HG02623 (cell line): ENCODE measurements around the gene CTBP2.

Experiments
- ATAC-seq: cut with Tn5 transposase; IDR thresholded peaks from one replicate; pipeline ENCODE4 v1.9.1; 2021; ENCODE audit warnings: moderate library complexity; ENCODE audit not compliant: unreplicated experiment

The CTBP2 gene

DNA sequence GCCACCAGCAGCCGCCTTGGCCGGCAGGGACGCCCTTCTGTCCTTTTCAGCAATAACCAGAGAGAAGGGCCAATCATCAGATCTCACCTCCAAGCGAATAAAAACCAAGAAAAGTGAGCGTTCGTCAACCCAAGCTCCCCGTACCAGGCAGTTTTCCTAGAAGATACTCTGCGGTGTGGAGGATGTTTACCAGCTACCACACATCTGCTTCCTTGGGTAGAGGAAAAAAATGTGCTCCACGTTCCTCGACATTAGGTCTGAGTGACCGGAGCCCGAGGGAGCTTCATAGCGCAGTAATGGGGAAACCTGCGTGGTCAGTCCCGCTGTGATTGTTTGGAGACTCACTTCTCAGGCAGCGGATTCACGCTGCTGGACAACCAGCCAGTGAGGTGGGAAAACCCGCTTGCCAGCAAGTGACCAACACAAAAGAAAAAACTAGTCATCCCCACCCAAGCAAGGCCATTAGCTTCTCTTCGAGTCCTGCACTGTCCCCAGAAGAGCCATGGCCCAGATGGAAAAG lies 145.5 kb downstream of the CTBP2 start:
- ATAC-seq: no peak

DNA sequence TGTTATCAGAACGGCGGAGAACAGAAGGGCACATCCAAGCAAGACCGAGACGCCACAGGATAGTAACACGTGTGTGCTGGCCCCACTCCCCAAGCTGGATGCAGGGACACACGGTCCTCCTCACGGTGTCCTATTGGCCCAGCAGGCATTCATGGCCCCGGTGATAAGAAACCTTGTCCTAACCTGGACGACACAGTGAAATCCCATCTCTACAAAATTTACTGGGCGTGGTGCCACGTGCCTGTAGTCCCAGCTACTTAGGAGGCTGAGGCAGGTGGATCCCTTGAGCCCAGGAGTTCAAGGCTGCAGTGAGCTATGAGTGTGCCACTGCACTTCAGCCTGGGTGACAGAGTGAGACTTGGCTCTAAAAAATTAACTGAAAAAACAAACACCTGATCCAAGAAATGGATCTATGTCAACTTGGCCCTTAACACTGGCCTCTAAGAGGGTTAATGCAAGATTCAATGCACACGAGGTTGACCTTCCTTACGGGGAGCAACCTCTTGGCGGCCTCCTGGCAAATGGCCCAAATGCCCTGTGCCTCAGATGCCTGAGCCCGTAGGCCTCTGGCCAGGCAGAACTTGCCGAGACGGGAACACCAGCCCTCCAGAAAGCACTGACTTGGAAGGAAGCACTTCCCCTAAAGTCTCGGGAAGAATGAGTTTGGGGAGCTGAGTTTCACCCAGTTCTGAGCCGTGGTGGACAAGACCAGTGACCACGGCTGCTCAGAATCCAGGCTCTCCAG lies 146.1 kb downstream of the CTBP2 start:
- ATAC-seq: no peak

DNA sequence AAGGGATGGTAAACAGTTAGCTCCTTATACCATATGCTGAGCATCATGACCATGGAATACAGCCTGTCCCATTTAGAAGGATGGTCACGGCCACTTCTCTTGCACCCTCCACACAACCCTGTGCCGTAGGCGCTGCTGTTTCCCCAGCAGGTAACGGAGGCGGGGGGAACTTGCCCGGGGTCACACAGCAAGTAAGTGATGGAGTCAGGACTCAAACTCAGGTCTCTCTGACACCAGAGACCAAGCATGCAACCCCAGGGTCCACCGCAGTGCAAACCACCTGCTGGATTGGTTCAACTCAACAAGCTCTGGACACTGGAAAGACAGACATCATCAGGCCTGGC lies 146.9 kb downstream of the CTBP2 start:
- ATAC-seq: no peak

DNA sequence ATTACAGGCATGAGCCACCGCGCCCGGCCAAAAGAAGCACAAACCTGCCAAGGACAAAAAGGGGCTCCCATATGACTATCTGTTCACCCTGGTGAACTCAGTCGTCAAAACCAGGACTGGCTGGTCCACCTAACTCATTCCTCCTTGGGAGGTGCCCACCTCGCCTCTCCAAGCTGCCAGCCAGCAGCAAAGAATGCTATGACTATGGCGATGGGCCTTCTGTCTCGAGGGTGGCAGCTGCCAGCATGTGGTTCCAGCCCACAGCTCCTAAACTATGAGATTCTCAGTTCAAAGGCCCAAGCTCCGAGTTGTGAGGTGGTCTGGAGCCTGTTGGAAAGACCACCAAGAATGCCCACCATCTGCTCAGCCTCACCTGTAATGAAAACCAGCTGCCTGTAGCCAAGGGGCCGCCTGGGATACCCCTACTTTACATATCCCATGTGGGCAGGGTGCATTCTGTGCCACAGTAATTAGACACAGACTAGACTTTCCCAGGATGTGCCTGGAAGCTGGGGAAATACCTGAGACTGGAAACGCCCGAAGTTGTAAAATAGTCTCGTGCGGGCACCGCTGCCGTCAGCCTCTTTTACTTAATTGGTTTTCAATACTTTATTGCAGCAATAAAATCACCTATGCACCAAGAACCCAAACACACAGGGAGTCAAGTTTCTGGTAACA lies 147.4 kb downstream of the CTBP2 start:
- ATAC-seq: no peak

DNA sequence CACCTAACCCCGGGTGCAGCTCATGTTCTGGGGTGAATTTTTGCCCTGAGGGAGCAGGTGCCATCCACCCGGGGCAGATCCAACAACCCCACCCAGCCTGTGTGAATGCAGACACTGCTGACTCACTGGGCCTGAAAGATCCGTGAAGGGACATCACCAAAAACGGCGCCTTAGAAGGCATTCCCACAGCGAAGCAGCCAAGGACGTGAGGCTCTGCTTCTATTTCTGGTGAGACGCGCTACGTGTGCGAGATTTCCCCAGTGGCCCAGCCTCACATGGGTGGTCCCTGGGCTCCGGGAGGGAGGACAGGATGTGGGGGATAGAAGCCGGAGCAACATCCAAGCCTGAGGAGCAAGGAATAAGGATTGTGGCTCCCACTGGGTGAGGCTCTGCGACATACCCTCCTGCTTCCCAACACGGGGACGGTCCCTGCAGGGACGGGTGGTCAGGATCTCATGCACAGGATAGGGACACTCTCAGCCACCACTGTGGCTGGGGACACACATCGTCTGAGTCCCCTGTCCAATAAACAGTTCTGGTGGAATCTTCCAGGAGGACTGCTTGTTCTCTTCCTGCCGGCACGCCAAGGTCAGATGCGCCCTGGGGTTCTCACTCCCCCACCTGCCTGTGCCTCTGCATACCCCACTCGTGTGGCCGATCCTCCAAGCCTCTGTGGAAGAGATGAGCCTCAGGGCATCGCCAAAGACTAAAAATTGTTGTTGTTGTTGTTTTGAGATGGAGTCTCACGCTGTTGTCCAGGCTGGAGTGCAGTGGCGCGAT lies 148.2 kb downstream of the CTBP2 start:
- ATAC-seq: no peak

DNA sequence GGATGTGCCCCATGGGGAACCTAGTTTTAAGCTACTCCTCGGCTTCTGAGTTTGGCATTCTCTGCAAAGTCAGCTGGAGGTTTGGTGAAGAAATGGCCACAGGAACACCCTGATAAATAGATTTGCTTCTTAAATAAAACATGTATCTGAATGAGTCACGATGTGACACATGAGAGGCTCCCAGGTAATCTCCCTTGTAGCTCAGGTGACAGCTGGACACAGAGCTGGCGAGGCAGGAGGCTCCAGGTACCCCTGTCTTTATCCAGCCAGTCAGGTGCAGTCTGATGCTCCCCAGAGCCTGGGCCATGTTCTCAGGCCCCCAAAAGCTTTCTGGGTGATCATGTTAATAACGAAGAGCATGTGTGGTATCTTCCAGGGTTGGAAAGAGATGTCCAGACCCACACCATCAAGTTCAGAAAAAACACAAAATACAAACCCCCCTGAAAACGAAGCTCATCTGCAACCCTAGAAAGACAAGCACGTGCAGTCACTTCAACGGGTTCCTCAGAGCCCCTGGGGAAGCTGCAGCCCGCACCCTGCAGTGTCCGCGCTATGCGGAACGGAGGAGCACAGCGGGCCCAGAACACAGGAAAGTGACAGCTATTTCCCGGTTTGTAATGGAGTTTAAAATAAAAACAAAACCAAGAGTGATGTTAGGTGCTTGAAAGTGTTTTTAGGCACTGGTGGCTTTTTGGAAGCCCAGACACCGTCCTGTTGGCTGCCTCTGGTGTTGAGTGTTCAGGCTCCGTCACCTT lies 149.0 kb downstream of the CTBP2 start:
- no peak for ATAC-seq

DNA sequence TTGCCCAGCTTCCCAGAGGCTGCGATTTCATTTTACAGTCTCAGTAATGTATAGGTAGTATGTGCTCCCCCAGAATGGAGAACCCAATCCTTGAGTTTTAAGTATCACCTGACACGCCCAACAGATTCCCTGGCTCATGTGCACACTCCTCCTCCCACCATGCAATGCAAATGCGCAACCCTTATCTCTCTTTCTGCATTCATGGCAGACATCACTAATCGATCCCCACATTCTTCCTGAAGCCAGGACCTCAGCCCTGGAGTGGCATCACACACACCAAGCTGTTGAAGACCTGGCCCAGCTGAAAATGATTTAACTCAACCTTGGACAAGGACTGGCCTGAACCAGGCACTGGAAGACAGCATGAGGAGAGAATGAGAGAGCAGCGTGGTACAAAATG lies 150.0 kb downstream of the CTBP2 start:
- no peak for ATAC-seq

DNA sequence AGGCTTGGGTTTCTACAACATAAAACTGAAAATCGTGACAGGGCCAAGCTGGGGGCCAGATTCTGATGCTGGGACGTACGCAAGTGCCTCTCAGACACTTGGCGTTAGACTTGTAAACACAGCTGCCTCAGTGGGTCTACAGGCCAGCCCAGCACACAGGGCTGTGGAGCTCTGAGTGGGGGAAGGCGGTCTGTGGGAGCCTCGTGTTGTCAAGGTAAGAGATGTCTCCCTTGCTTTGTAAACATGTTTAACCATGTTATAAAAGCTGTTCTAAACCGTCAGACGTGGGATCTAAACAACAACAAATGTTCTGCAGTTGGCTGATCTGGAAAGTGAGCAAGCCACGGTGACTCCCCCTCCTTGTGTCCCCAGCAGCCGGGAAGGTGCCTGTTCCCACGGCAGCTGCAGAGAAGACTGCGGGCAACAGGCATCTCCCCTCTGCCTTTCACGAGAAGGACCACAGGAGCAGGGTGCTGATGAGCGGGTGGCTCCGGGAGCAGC lies 150.7 kb downstream of the CTBP2 start:
- ATAC-seq: no peak

DNA sequence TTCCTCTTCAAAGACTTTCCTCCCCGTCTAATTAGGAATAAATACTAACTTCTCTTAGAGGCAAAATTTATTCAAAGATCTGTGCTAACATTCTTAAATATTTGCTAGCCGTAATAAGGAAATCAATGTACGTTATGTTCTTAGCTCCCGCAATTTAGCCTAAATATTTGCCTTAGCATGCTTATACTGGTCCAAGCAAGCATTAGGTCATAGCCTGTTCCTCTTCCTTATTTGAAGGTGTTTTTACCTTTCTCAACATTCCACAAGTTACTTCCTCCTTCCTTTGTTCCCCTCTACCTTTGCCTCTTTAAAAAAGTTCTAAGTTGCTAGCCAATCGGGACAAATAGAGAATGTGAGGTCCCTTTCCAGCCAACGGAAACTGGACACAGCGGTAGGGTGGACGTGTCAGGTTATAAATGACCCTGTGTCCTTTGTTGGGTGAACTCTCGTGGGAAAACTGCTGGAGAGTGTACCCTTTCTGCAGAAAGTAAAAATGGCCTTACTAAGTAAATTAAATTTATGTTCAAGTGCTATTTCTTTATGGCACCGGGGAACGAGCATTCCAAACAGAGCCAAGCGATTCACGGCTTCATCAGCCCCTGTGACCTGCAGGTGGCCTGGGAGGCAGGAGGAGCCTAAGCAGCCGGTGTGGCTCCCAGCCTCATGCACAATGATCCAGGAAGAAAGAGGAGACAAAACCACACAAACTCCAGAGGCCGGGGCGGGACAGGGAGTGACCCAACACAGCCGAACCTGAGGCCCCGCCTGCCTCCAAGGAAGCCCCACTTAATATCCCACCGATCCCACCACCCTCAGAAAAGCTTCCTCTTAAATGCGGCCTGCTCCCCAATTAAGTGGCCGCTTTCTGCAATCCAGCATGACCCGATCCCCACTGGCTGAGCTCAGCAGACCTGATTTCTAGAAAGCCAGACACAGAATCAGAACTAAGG lies 151.4 kb downstream of the CTBP2 start:
- no peak for ATAC-seq

DNA sequence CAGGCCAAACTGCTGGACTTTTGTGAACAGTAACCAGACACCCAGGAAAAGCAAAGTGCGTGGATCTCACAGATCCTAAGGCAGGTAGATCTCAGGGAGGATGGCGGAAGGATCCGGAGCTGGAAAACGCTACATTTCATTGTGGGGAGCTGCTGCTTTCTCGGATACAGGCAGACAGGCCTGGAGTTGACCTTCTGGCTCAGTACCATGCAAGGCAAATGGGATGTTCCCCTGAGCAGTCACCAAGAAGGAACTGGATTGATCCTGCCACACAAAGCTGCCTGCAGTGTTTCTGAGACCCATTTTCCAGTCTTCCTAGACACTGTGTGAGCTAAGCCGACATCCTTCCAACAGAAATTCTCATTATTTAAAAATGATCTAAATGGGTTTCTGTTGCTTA lies 152.9 kb downstream of the CTBP2 start:
- ATAC-seq: no peak

DNA sequence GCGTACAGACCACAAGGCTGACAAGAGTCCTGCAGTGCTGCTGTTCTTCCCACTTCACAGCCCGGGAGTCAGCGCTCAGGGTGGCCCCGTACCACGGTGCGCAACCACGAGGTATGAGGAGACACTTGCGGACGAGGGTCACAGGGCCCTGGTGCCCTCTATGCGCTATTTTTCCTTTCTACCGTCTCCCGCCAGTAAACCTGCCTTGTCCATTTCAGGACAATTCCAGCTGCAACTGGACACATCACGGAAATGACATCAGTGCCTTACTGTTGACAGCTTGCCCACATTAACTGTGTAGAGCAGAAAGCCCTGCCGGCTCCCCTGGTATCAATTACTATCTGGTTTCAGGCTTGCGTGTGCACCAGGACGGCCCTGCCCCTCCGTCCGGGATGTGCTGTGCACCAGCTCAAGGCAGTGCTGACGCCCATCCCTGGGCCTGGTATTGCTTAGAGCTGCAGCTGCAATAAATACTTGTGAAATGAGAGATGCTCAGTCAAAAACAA lies 153.4 kb downstream of the CTBP2 start:
- no peak for ATAC-seq

DNA sequence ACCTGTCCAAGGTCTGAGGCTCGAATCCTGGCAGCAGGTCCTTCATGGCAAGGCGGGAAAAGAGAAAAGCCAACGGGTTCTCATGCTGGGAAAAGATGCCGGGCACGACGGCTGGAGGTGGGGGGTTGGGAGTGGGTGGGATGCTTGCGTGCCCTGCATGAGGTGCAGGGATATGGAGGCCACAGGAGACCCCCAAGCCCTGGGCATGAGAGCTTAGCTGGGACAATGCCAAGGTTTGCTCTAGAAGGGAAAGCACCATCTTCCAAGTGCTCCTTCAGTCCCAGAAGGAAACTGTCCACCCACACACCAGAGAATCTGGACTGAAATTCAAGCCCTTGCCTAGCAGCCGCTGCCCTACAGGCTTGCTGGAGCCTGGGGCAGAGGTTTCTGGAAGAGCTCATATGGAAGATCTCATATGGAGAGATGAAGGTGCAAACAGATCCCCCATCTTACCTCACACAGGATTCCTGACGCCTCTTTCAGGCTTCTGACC lies 154.1 kb downstream of the CTBP2 start:
- ATAC-seq: no peak

DNA sequence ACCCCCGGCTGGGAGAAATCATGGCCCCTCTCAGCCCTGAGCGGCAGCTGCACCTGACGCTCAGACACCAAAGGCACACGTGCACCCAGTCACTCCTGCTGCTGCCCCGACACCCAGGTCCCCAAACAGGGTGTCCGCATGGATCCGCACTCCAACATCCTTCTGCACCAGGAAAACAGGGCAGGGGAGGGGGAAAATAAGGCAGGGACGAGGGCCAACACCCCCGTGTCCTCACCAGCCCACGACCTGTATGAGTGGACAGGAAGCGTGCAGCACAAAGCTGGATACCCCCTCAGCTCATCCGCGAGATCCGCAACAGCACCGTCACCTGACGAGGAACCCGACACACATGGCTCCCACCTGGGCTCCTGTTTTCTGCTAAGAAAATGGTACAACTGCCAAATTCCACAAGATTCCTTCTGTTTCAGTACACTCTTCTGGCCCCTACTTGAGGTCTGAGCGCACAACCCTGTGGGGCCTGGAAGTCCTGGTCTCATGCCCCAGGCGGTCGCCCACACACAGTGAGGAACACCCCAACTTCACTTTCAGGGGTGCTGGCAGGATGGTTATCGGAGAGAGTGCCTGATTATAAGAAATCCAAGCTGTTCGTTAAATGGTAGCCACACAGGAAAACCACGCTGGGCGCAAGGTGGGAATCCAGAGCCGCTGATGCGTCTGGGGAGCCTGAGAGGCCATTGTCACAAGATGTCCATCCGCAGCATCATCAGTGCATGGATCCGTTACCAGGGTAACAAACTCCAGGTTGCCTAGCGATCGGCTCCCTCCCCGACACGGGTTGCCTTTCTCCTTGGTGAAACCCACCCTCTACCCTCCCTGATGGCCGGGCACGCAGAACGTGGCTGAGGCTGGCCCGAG lies 154.8 kb downstream of the CTBP2 start:
- no peak for ATAC-seq

DNA sequence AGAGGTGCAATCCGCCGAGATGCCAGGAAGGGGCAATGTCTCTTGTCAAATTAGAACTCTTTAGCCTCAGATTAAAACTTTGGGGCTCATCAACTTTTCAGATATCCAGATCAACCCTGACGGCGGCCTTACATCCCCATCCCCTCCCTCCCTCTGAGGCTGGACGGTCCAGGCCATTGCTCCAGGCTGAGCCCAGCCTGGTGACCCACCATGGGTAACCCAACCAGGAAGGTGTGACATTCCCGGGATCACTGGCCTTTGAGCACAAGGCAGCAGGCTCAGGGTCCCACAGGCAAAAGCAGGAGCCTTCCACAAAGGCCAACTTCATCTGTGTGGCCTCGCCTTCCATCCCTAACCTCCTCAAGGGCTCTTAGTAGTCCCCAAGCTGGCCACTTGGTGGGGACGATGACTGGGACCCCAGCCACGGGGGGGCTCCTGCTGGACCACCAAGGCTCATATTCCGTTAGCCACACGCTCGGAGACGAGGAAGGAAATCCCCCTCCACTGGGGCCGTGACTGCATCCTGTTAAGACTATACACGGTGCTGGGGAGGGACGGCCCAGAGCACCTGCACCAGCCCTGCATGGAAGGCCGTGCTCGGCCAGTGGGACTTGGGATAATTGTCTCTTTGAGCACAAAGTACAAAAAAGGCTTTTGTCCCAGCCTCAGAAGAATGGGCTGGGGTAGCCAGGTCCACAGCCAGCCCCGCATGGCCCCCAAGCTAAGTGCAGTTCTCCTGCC lies 155.6 kb downstream of the CTBP2 start:
- no peak for ATAC-seq

DNA sequence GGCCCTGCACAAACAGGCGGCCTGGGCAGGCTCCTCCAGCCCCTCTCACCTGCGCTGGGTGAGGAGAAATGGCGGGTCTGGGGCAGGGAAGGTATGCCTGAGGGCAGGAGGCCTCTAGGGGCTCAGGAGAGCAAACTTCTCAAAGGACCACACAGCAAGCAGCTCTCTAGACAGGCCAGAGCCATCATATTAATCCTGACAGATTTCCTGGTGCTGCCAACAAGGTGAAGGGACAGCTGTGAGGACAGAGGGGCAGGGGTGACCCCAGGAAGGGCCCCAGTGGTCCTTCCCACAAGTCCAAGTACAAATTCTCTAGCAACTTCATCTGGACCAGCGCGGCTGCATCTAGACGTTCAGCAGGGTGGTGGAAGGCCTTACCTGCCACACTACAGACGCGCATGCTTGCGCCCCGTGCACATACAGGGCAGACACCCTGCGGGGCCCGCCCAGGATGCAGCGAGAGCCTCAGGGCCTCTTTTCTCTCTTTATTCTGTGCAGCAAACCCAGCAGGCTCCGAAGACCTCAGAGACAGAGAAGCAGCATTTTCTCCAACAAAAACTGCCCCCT lies 156.4 kb downstream of the CTBP2 start:
- no peak for ATAC-seq

DNA sequence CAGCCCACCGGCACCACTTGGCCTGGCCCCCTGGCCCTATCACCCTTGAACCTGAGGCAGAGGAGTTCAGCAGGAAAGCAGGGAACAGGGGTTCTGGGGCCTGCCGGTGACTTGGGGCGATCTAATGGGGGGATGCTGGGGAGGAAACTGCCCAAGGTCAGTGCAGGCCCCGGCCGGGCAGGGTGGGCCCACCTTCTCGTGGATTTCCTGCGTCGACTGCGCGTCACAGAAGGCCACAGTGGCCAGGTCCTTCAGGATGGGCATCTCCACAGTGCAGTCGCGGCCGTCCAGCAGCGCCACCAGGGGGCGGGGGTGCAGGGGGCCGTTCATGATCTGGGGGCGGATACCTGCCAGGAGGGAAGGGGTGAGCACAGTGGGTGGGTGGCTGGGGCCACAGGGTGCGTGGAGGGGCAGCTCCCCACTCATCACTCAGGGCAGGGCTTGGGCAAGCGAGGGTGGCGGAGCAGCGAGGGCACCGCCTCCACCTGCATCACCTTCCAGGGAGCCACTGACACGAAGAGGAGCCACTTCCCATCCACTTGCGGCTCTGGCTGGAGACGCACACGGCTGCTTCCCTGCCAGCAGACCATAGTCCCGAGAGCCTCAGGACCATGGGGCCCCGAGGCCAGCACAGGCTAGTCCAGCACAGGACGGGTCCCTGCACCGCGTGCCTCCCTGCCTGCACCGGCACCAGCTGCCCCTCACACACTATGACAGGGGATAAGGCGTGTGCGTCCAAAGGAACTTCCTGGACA lies 157.0 kb downstream of the CTBP2 start:
- no peak for ATAC-seq
